ENCODE results near the gene SMAD3.

- TF ChIP-seq POLR2A (IDR thresholded peaks at IDR 0.05) (no peak), CTCF (IDR thresholded peaks at IDR 0.05) (no peak)
These were observed 47.4 kb upstream of the SMAD3 start for GRCh38 chr15:67018026-67018425.
